ENCODE measurements around the gene U2AF2.

DNA sequence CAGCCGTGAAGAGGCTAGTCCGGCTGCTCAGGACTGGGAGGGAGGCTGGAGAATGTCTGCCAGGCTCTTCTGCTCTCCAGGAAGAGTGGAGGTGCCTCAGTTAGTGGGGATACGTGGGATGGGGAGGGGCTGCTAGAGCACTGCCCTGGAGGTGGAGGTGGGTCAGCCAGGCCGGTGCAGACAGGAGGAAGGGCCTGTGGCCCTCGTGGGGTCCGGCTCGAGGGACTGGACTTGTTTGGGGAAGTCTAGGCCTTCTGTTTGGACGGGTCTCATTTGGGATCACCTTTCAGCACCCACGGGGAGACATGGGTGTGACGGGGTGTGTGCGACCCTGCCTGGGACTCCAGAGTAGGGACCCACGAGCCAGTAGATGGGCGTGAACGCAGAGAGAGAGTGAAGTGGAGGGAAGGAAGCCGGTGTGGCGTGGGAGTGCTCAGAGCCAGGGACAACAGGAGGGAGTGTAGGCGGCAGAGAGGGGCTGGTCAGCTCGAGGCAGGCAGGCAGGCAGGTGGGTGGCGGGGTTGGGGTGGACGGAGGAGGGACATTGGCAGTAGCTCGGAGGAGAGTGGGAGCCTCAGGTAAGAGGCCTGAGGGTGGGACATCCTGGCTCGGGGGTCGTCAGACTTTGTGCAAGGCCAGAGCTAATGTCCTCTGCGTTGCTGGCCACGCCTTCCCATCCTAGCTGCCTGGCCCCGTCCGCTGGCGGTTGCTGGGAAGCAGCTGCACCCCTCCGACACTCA, 31.6 kb downstream of the U2AF2 start:
- TF ChIP-seq, protein P1, sequence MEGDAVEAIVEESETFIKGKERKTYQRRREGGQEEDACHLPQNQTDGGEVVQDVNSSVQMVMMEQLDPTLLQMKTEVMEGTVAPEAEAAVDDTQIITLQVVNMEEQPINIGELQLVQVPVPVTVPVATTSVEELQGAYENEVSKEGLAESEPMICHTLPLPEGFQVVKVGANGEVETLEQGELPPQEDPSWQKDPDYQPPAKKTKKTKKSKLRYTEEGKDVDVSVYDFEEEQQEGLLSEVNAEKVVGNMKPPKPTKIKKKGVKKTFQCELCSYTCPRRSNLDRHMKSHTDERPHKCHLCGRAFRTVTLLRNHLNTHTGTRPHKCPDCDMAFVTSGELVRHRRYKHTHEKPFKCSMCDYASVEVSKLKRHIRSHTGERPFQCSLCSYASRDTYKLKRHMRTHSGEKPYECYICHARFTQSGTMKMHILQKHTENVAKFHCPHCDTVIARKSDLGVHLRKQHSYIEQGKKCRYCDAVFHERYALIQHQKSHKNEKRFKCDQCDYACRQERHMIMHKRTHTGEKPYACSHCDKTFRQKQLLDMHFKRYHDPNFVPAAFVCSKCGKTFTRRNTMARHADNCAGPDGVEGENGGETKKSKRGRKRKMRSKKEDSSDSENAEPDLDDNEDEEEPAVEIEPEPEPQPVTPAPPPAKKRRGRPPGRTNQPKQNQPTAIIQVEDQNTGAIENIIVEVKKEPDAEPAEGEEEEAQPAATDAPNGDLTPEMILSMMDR (IDR thresholded peaks at IDR 0.05): no peak
- TF ChIP-seq POLR2AphosphoS5 (IDR thresholded peaks at IDR 0.05; ENCODE audit: insufficient read depth in 1 of 2, low read depth in 1 of 2): no peak

Measured in vagina (tissue), 2 donors.